Frontal cortex (tissue), 4 donors: ENCODE data around the gene CXCL9. TPM values are rescaled to one million over a fixed set of nuclear protein-coding genes. Genes with fewer than 3 reads are reported as not detected.
"Not testable (repeated sequence)": the region's sequence is repeated elsewhere in the genome, so short reads cannot be mapped to it uniquely, and the experiment has no call there.

Experiments used
- DNase-seq, 2 donors: peaks; one replicate each; pipeline ENCODE4 v3.0.0; 2012; ENCODE audit warnings: low spot score in 2 of 2
- FAIRE-seq: peaks from 2 replicates; lab custom pipeline; 2012; peaks lifted over from hg19 to GRCh38; lab: Jason Lieb, UNC
- total RNA-seq: library from RNA; depleted of rRNA; stranded (reverse); fragments of >200 nt; gene quantifications from one replicate; pipeline ENCODE4 v1.2.3, GENCODE V29; 2014
- donor health status: control.
- donor health status: control.
- donor health status: control.

CXCL9 gene
- total RNA-seq, 1 donor from 2014 or later: not detected

GRCh38 chr4:75968084-75968483, 39.2 kb downstream of the CXCL9 start:
- no peak for FAIRE-seq
- no peak for DNase-seq

- no peak for FAIRE-seq
- DNase-seq: no peak
These were observed 43.8 kb downstream of the CXCL9 start for GRCh38 chr4:75963558-75963957.

GRCh38 chr4:75962072-75962471, 45.2 kb downstream of the CXCL9 start:
- not testable (repeated sequence) for DNase-seq, FAIRE-seq

- not testable (repeated sequence) for FAIRE-seq, DNase-seq
These were observed 48.8 kb downstream of the CXCL9 start for GRCh38 chr4:75958546-75958945.

- not testable (repeated sequence) for FAIRE-seq, DNase-seq
These were observed 52.5 kb downstream of the CXCL9 start for GRCh38 chr4:75954811-75955210.

- no peak for FAIRE-seq
- DNase-seq: no peak
These were observed 53.8 kb downstream of the CXCL9 start for GRCh38 chr4:75953509-75953908.

Other genes with a start within 250 kb of the CXCL9 start
- under 0.01 TPM for gene PPEF2, start 105.1 kb downstream of the CXCL9 start, total RNA-seq
- gene NAAA, start 66.5 kb downstream of the CXCL9 start, total RNA-seq: 16.7 TPM
- 39.5 TPM for gene SDAD1, start 16.6 kb downstream of the CXCL9 start, total RNA-seq
- gene CXCL10, start 16.0 kb upstream of the CXCL9 start, total RNA-seq: not detected
- gene CXCL11, start 28.6 kb upstream of the CXCL9 start, total RNA-seq: not detected
- gene ART3, start 67.2 kb upstream of the CXCL9 start, total RNA-seq: 2.9 TPM
- 128 TPM for gene NUP54, start 140.9 kb upstream of the CXCL9 start, total RNA-seq
- 263 TPM for gene SCARB2, start 206.3 kb upstream of the CXCL9 start, total RNA-seq
- 4.1 TPM for gene FAM47E, start 244.2 kb upstream of the CXCL9 start, total RNA-seq